Hematopoietic multipotent progenitor cell treated with erythropoietin and hydrocortisone succinate and interleukin-3 and kit ligand, for 6 days (in vitro differentiated cells): ENCODE measurements around the gene CFAP54.
"Not testable (repeated sequence)": the region's sequence is repeated elsewhere in the genome, so short reads cannot be mapped to it uniquely, and the experiment has no call there.

Experiments used
- DNase-seq: peaks from one replicate; pipeline ENCODE4 v3.0.0-alpha.2; 2015

CFAP54 gene

DNA sequence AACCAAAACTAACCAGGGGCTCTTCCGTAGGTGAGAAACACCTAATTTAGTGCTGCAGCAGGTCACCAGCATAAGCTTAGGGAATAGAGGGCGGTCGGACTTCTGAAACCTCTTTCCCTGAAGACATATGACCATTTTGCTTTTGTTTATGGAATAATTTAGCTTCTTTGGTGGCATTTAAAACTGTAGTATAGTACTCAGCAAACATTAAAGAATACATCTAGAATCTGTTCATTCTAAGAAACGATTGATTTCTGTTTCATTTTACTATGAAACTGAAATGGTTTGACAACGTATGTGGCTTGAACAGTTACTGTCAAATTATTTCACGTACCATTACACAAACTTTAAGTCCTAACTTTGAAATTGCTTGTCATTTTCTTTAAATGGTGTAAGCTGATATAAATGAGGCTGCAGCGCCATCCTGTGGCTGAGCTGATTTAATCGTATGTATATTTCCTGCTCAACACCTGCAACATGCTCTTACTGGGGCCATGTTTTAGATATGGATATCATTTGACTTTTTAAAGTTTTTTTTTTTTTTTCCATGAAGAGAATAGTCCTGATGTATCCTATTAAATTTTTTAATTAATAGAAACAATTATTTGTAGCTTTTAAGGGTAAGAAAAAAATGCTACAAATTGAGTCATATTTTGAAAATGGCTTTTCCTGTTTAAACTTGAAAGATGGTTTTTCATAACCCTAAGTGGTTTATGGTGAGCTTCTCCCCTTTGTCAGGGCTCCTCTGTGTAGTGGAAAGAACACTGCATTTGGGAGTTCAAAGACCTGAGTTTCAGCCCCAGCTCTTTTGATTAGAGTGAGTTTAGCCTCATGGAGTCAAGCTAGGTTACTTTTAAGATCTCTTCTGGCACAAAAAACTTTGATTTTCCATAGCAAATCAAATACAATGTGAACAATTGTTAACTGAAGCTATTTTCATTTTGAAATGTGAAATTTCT is 27.4 kb downstream of the CFAP54 start:
- DNase-seq, result peak; percentile 94

DNA sequence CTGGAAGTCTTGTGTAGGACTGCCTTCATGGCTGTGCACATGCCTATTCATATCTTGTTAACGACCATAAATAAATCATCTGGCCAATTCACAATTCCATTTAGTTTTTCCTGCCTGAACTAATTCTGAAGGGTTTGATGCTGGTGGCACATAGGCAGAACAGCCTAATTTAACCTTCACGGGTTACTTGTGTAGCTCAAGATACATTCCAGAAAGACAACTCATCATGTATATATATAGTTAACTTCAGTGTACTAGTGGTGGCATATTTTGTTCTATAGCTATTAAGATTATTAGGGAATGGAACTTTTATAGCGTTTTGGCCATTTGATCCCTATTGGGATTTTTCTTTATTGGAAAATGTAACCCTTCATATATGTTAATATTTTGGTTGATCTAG is 31.4 kb downstream of the CFAP54 start:
- no peak for DNase-seq

GRCh38 chr12:96521895-96522682 is 32.7 kb downstream of the CFAP54 start:
- DNase-seq, result no peak

- DNase-seq, result no peak
Measured at GRCh38 chr12:96522690-96523089, 33.3 kb downstream of the CFAP54 start.

DNA sequence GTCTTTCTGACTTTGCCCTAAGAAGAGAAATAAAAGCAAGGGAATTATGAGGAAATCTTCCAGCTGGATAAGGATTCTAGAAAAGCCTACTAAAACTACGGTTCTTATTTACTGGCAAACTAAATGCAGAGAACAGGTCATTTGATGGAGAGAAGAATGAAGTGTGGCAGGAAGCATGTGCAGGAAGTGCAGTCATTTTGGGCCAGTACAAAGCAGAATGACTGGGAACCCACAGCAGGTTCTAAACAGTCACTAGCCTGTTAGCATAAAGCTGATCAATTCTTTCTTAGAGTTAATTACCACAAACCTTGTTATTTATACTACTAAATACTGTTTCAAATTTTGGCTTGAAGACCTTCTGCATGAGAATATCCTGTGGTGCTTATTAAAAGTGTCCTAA is 36.7 kb downstream of the CFAP54 start:
- DNase-seq, result no peak

DNA sequence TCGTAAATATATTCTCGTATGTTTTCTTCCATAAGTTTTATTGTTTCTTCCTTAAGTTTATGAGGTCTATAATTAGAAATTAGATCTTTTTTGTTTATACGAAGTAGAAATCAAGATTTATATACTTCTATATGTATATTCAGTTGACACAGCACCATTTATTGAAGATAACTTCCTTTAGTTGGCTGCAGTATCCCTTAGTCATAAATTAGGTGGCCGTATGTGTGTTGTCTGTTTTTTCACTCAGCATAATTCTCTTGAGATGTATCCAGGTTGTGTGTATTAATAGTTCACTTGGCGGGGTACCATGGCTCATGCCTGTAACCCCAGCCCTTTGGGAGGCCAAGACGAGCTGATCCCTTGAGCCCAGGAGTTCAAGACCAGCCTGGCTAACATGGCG is 40.5 kb downstream of the CFAP54 start:
- no peak for DNase-seq

GRCh38 chr12:96534339-96534738 is 45.0 kb downstream of the CFAP54 start:
- no peak for DNase-seq

GRCh38 chr12:96548384-96548783 is 59.0 kb downstream of the CFAP54 start:
- peak; percentile 4 for DNase-seq

GRCh38 chr12:96549341-96549740 is 60.0 kb downstream of the CFAP54 start:
- DNase-seq, result no peak

GRCh38 chr12:96570579-96570978 is 81.2 kb downstream of the CFAP54 start:
- DNase-seq, result no peak

GRCh38 chr12:96571101-96571862 is 81.9 kb downstream of the CFAP54 start:
- DNase-seq, result no peak

GRCh38 chr12:96578526-96579125 is 89.2 kb downstream of the CFAP54 start:
- peak; percentile 84 for DNase-seq

DNA sequence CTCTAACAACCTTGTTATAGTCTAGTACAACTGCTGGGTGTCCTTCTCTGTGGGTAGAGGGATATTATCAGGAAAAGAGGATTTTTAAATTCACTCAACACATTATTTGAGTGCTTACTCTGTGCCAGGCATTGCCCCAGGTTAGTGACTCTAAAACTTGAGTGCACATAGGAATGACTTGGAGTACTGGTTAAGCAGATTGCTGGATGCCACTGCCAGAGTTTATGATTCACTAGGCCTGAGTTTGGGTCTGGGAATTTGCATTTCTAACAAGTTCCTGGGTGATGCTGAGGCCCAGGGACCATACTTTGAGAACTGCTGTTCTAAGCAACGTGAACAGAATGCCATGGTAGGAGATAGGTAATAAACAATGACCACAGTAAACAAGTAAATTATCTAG is 96.6 kb downstream of the CFAP54 start:
- no peak for DNase-seq

- DNase-seq, result no peak
Measured at GRCh38 chr12:96587691-96588090, 98.3 kb downstream of the CFAP54 start.

GRCh38 chr12:96590970-96591369 is 101.6 kb downstream of the CFAP54 start:
- no peak for DNase-seq

DNA sequence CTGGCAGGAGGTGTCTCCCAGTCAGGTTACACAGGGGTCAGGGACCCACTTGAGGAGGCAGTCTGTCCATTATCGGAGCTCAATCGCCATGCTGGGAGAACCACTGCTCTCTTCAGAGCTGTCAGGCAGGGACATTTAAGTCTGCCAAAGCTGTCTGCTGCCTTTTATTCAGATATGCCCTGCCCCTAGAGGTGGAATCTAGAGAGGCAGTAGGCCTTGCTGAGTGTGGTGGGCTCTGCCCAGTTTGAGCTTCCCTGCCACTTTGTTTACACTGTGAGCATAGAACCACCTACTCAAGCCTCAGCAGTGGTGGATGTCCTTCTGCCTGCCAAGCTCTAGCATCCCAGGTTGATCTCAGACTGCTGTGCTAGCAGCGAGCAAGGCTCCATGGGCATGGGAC is 115.0 kb downstream of the CFAP54 start:
- DNase-seq, result not testable (repeated sequence)

GRCh38 chr12:96605684-96606083 is 116.3 kb downstream of the CFAP54 start:
- DNase-seq, result no peak

- no peak for DNase-seq
Measured at GRCh38 chr12:96606134-96606533, 116.8 kb downstream of the CFAP54 start.

- no peak for DNase-seq
Measured at GRCh38 chr12:96606644-96607043, 117.3 kb downstream of the CFAP54 start.

- peak; percentile 25 for DNase-seq
Measured at GRCh38 chr12:96617178-96617577, 127.8 kb downstream of the CFAP54 start.

GRCh38 chr12:96623155-96623554 is 133.8 kb downstream of the CFAP54 start:
- DNase-seq, result no peak

DNA sequence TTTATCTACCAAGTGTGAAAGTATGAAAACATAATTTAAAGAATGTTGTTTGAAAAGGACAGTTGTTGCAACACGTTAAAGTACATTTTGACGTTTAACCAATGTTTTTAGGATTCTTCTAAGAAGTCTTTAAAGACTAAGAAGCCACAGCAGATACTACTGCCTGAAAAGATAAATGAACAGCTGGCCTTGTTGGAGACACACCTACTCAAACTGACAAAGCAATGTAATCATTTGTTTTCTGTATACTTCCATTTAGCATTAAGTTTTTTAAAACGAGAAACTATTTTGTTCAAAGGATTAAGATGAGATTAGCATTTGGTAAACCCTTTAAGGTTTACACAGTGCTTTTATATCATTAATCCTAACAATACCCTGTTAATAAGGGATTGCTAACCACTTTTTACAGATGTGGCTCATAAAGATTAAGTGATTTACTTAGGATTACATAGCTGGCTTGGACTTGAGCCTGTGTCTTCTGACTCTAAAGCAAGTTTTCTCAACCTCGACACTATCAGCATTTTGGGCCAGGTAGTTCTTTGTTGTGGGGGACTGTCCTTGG is 134.4 kb downstream of the CFAP54 start:
- no peak for DNase-seq
